Measurements from ENCODE around the gene RNF11. TPM values are rescaled to one million over a fixed set of nuclear protein-coding genes. Genes with fewer than 3 reads are reported as not detected.

RNF11 gene
- total RNA-seq, 1 experiment from 2014 or later, result 55.8 TPM

DNA sequence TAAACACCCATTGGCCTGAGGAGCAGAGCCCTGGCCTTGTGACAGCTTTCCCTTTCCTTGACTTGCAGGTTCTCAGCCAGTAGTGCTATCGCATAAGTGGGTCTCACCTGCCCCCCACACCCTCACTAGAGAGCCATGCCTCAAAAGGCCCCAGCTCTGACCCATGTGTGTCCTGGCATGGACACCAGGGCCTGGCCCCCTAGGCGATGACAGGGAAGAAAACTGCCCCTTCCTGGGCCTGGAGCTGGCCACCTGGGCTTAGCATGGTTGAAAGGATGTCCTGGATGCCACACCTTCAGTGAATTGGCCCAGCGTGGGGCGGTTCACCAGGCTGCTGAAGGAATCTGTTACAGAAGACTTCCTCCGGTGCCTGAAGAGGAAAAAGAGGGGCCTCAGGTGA is 75.8 kb downstream of the RNF11 start:
- H3K4me3 Mint-ChIP-seq, result no peak overlapping the region; a peak in 1 of 5 replicates

More for the DNA sequence above, 75.8 kb downstream of the RNF11 start:
- no peak overlapping the region for H3K4ac ChIP-seq (ENCODE audit: low read depth, low read length)
- no peaks in the 10 kb centered on the region for H3K36me3 Mint-ChIP-seq (ENCODE audit: insufficient read depth in 1 of 3, low read depth in 3 of 3)
- DNase-seq, result no peak
- H3K18ac ChIP-seq (ENCODE audit: insufficient read length, low read depth, low read length), result no peak overlapping the region
- no peak overlapping the region for H3T11ph ChIP-seq (ENCODE audit: low read length)
- H3K56ac ChIP-seq (ENCODE audit: insufficient read length, low read depth, low read length), result no peak overlapping the region
- no peak overlapping the region for H2BK120ac ChIP-seq (ENCODE audit: low read depth, low read length, poor library complexity, severe bottlenecking)
- H2BK20ac ChIP-seq (ENCODE audit: low read depth, low read length, poor library complexity, severe bottlenecking), result no peak overlapping the region
- no peak overlapping the region for H2AFZ ChIP-seq (ENCODE audit: low read length)
- no peaks in the 10 kb centered on the region for H3K9me3 Mint-ChIP-seq
- no peaks in the 10 kb centered on the region for H3K27me3 ChIP-seq (ENCODE audit: insufficient read depth, low read length)
- H3K9ac ChIP-seq (ENCODE audit: extremely low read depth, insufficient read length, low read length), result no peak overlapping the region
- no peak overlapping the region for H3K14ac ChIP-seq (ENCODE audit: insufficient read depth, low read length)
- H4K91ac ChIP-seq (ENCODE audit: insufficient read length, low read depth, low read length), result no peak overlapping the region
- WGBS (ENCODE audit: extremely low coverage, insufficient read length, low lambda C conversion rate), result no CpG with 5 or more reads among the region's 5 CpGs
- H3K9me3 ChIP-seq (ENCODE audit: control insufficient read depth, low read depth, low read length), result no peaks in the 10 kb centered on the region
- H3K79me1 ChIP-seq (ENCODE audit: insufficient read depth, low read depth, low read length, poor library complexity, severe bottlenecking), result no peaks in the 10 kb centered on the region
- H4K8ac ChIP-seq (replicated peaks; ENCODE audit: insufficient read length, low read depth, low read length), result no peak overlapping the region
- H2AK5ac ChIP-seq (ENCODE audit: insufficient read length, low read length), result no peak overlapping the region
- H4K5ac ChIP-seq (ENCODE audit: insufficient read length, low read depth, low read length), result no peak overlapping the region
- H3K79me2 ChIP-seq (ENCODE audit: insufficient read depth, low read length), result no peaks in the 10 kb centered on the region
- H2BK5ac ChIP-seq (ENCODE audit: insufficient read length, low read length), result no peak overlapping the region
- H3K27ac Mint-ChIP-seq, result peak overlapping the region in 1 of 3 experiments; percentile 40; a peak in 1 of 7 replicates
- no peaks in the 10 kb centered on the region for H4K20me1 ChIP-seq (ENCODE audit: control insufficient read depth, insufficient read depth, insufficient read length)
- H3K4me1 Mint-ChIP-seq, result peaks cover 8 to 11% of the 10 kb centered on the region in 2 experiments
- no peaks in the 10 kb centered on the region for H3K4me1 ChIP-seq (ENCODE audit: insufficient read depth, low read length)
- no peaks in the 10 kb centered on the region; the same call in 1 of the 2 replicates for H3K27me3 Mint-ChIP-seq (ENCODE audit: low read depth)
- TF ChIP-seq, protein P1, sequence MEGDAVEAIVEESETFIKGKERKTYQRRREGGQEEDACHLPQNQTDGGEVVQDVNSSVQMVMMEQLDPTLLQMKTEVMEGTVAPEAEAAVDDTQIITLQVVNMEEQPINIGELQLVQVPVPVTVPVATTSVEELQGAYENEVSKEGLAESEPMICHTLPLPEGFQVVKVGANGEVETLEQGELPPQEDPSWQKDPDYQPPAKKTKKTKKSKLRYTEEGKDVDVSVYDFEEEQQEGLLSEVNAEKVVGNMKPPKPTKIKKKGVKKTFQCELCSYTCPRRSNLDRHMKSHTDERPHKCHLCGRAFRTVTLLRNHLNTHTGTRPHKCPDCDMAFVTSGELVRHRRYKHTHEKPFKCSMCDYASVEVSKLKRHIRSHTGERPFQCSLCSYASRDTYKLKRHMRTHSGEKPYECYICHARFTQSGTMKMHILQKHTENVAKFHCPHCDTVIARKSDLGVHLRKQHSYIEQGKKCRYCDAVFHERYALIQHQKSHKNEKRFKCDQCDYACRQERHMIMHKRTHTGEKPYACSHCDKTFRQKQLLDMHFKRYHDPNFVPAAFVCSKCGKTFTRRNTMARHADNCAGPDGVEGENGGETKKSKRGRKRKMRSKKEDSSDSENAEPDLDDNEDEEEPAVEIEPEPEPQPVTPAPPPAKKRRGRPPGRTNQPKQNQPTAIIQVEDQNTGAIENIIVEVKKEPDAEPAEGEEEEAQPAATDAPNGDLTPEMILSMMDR (conservative IDR thresholded peaks at IDR 0.05), result no peak
- no peak overlapping the region for H2BK15ac ChIP-seq (ENCODE audit: low read depth, low read length)
- no peak overlapping the region for H3K4me2 ChIP-seq (ENCODE audit: insufficient read depth, insufficient read length, low read length)
- no peak overlapping the region for H2BK12ac ChIP-seq (ENCODE audit: insufficient read length, low read depth, low read length)
- no peaks in the 10 kb centered on the region for H3K23me2 ChIP-seq (ENCODE audit: insufficient read length, low read depth, low read length, poor library complexity, severe bottlenecking)
- H3K23ac ChIP-seq (ENCODE audit: insufficient read length, low read depth, low read length), result no peak overlapping the region
- no peak overlapping the region for H3K27ac ChIP-seq (ENCODE audit: insufficient read length, low read depth, low read length)

All from H9 (cell line).